ENCODE data around the gene MRPS31.

GRCh38 chr13:40806241-40806640, 35.3 kb upstream of the MRPS31 start:
- TF ChIP-seq CTCF (IDR thresholded peaks at IDR 0.05; ENCODE audit: low read length) (no peak), EZH2 (optimal IDR thresholded peaks at IDR 0.05; ENCODE audit: low read depth, low read length) (no peak)
